ENCODE data around the gene MAT2B. TPM values are rescaled to one million over a fixed set of nuclear protein-coding genes. Genes with fewer than 3 reads are reported as not detected.

Gene MAT2B
- total RNA-seq, 1 experiment from 2014 or later: 72.5 TPM

- Histone ChIP-seq H3K4me3 (ENCODE audit: low read length) (no peak overlapping the region), H3K9me3 (ENCODE audit: low read length) (no peaks in the 10 kb centered on the region), H2AFZ (ENCODE audit: low read length) (no peak overlapping the region), H3K79me2 (ENCODE audit: low read length) (no peaks in the 10 kb centered on the region), H3K9ac (ENCODE audit: low read length) (no peak overlapping the region), H3K36me3 (ENCODE audit: insufficient read depth, low read length) (peaks cover 14% of the 10 kb centered on the region; the same call in 1 of the 2 replicates), H3K4me2 (ENCODE audit: low read depth, low read length, poor library complexity, severe bottlenecking) (no peak overlapping the region), H3K27ac (ENCODE audit: low read length) (no peak overlapping the region), H4K20me1 (ENCODE audit: insufficient read depth, low read depth, low read length) (no peaks in the 10 kb centered on the region), H3K4me1 (ENCODE audit: low read length) (no peaks in the 10 kb centered on the region), H3K27me3 (ENCODE audit: low read length) (no peaks in the 10 kb centered on the region), H3K9me2 (replicated peaks; ENCODE audit: insufficient read depth, low read length) (no peaks in the 10 kb centered on the region)
- no peak for DNase-seq
These were observed 9.1 kb upstream of the MAT2B start for GRCh38 chr5:163496286-163496685.

DNA sequence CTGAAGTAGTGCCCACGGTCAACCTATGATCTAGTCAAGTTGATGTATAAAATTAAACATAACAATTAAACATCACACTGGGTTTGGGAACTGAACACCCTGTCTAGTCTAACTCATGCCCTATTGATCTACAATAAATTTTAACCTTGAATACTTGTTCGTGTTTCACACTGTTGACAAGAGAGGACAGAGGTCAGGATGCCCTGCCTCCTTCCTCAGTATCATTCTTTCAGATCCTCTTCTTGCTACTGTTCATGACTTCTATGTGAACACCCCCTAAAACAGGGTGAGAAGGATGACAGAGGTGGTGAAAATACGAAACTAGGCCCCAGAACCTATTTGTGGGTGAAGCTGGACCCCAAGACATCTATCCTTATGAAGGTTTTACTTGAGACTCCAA, 8.1 kb upstream of the MAT2B start:
- DNase-seq: no peak
- no peaks in the 10 kb centered on the region for H3K79me2 ChIP-seq (ENCODE audit: low read length)
- H3K27ac ChIP-seq (ENCODE audit: low read length): no peak overlapping the region
- no peaks in the 10 kb centered on the region for H4K20me1 ChIP-seq (ENCODE audit: insufficient read depth, low read depth, low read length)
- H3K9me3 ChIP-seq (ENCODE audit: low read length): no peaks in the 10 kb centered on the region
- H2AFZ ChIP-seq (ENCODE audit: low read length): no peak overlapping the region; the same call in 1 of the 2 replicates
- H3K27me3 ChIP-seq (ENCODE audit: low read length): no peaks in the 10 kb centered on the region
- no peak overlapping the region for H3K9ac ChIP-seq (ENCODE audit: low read length)
- H3K9me2 ChIP-seq (replicated peaks; ENCODE audit: insufficient read depth, low read length): no peaks in the 10 kb centered on the region
- H3K4me3 ChIP-seq (ENCODE audit: low read length): no peak overlapping the region
- H3K4me2 ChIP-seq (ENCODE audit: low read depth, low read length, poor library complexity, severe bottlenecking): no peak overlapping the region
- no peaks in the 10 kb centered on the region for H3K4me1 ChIP-seq (ENCODE audit: low read length)
- peaks cover 7% of the 10 kb centered on the region; the same call in 1 of the 2 replicates for H3K36me3 ChIP-seq (ENCODE audit: insufficient read depth, low read length)

DNA sequence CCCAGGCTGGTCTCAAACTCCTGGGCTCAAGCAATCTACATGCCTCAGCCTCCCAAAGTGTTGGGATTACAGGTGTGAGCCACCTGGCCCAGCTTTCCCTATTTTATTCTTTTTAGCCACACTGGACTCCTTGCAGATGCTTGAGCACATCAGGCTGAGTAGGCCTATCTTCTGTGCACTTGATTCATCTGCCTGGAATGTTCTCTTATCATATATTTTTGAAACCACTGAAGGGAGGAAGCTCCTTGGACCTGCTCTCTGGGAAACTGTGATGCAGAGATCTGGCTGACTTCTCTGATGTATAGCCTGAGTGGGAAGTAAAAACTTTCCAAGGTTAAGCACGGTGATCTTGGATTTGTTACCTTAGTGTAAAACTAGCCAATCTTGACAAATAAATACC, 6.5 kb upstream of the MAT2B start:
- no peaks in the 10 kb centered on the region for H3K36me3 ChIP-seq (ENCODE audit: insufficient read depth, low read length)
- no peak for DNase-seq
- no peaks in the 10 kb centered on the region for H3K27me3 ChIP-seq (ENCODE audit: low read length)
- H4K20me1 ChIP-seq (ENCODE audit: insufficient read depth, low read depth, low read length): no peaks in the 10 kb centered on the region
- no peak overlapping the region for H3K4me3 ChIP-seq (ENCODE audit: low read length)
- no peak overlapping the region for H3K4me2 ChIP-seq (ENCODE audit: low read depth, low read length, poor library complexity, severe bottlenecking)
- peaks cover 9% of the 10 kb centered on the region for H3K79me2 ChIP-seq (ENCODE audit: low read length)
- peak overlapping the region; percentile 42; the same call in 1 of the 2 replicates for H2AFZ ChIP-seq (ENCODE audit: low read length)
- peaks cover 15% of the 10 kb centered on the region for H3K4me1 ChIP-seq (ENCODE audit: low read length)
- no peak overlapping the region for H3K27ac ChIP-seq (ENCODE audit: low read length)
- no peaks in the 10 kb centered on the region for H3K9me3 ChIP-seq (ENCODE audit: low read length)
- H3K9ac ChIP-seq (ENCODE audit: low read length): no peak overlapping the region
- no peaks in the 10 kb centered on the region for H3K9me2 ChIP-seq (replicated peaks; ENCODE audit: insufficient read depth, low read length)

- H3K4me3 ChIP-seq (ENCODE audit: low read length): peak overlapping the region; percentile 83
- H2AFZ ChIP-seq (ENCODE audit: low read length): peak overlapping the region; percentile 91
- H4K20me1 ChIP-seq (ENCODE audit: insufficient read depth, low read depth, low read length): peaks cover 8% of the 10 kb centered on the region
- no peaks in the 10 kb centered on the region for H3K9me3 ChIP-seq (ENCODE audit: low read length)
- peak overlapping the region; percentile 69 for H3K9ac ChIP-seq (ENCODE audit: low read length)
- H3K27ac ChIP-seq (ENCODE audit: low read length): peak overlapping the region; percentile 89; the same call in 1 of the 2 replicates
- H3K36me3 ChIP-seq (ENCODE audit: insufficient read depth, low read length): no peaks in the 10 kb centered on the region
- no peaks in the 10 kb centered on the region for H3K9me2 ChIP-seq (replicated peaks; ENCODE audit: insufficient read depth, low read length)
- H3K79me2 ChIP-seq (ENCODE audit: low read length): peaks cover 34% of the 10 kb centered on the region
- peak overlapping the region; percentile 92 for H3K4me2 ChIP-seq (ENCODE audit: low read depth, low read length, poor library complexity, severe bottlenecking)
- H3K27me3 ChIP-seq (ENCODE audit: low read length): no peaks in the 10 kb centered on the region
- H3K4me1 ChIP-seq (ENCODE audit: low read length): peaks cover 35% of the 10 kb centered on the region
- DNase-seq: no peak
These were observed 2.9 kb upstream of the MAT2B start for GRCh38 chr5:163502521-163502920.

DNA sequence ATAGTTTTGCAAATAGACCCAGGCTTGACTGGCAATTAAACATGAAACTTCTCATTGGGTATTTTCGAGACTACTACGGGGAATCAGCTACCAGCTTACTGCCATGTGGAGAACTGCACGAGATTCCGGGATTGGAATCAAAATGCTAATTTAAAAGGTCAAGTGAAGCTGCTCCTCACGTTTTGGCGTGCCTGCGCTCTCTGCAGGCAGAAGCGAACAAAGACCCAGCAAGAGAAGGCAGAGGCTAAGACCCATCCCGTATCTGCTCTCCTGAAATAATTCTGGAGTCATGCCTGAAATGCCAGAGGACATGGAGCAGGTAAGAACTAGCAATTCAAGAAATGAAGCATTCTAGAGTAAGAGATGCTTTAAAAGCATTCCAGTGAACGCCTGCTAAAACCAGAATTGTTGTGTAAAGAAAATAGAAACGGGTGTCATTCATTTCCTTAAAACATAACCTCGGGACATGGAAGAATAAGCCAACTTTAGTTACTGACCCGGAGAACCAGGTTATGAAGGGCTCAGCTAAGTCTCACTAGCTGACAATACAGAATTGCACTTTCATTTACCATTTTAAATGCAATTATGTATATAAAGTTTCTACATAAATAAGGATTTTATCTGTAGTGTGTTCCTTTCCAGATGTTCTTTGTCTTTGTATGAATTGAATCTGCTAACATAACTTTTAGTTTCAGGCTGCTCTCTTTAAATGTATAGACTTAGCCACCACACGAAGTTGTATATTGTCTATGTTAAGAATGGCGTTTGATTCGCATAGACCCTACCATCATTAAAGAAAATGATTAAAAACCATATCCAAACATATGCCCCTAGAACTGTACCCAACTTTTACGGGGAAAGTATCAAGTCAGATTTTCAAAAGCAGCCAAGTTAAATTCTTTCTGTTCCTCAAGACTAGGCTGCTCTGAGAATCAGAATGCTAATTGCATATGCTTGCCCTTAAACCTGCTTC, 2.0 kb upstream of the MAT2B start:
- Histone ChIP-seq H3K4me2 (ENCODE audit: low read depth, low read length, poor library complexity, severe bottlenecking) (peak overlapping the region; percentile 92), H3K27me3 (ENCODE audit: low read length) (no peaks in the 10 kb centered on the region), H3K9me2 (replicated peaks; ENCODE audit: insufficient read depth, low read length) (no peaks in the 10 kb centered on the region), H3K9ac (ENCODE audit: low read length) (peak overlapping the region; percentile 69), H2AFZ (ENCODE audit: low read length) (peak overlapping the region; percentile 91), H3K27ac (ENCODE audit: low read length) (peak overlapping the region; percentile 89), H3K79me2 (ENCODE audit: low read length) (peaks cover 42% of the 10 kb centered on the region), H3K4me1 (ENCODE audit: low read length) (peaks cover 44% of the 10 kb centered on the region), H4K20me1 (ENCODE audit: insufficient read depth, low read depth, low read length) (peaks cover 8% of the 10 kb centered on the region), H3K4me3 (ENCODE audit: low read length) (peak overlapping the region; percentile 83), H3K9me3 (ENCODE audit: low read length) (no peaks in the 10 kb centered on the region), H3K36me3 (ENCODE audit: insufficient read depth, low read length) (no peaks in the 10 kb centered on the region)
- DNase-seq: peak; percentile 79

- peak; percentile 78 for DNase-seq
- H3K36me3 ChIP-seq (ENCODE audit: insufficient read depth, low read length): no peaks in the 10 kb centered on the region
- H3K9me2 ChIP-seq (replicated peaks; ENCODE audit: insufficient read depth, low read length): no peaks in the 10 kb centered on the region
- peak overlapping the region; percentile 69 for H3K9ac ChIP-seq (ENCODE audit: low read length)
- peaks cover 51% of the 10 kb centered on the region for H3K79me2 ChIP-seq (ENCODE audit: low read length)
- no peaks in the 10 kb centered on the region for H3K27me3 ChIP-seq (ENCODE audit: low read length)
- H3K27ac ChIP-seq (ENCODE audit: low read length): peak overlapping the region; percentile 89
- H3K4me3 ChIP-seq (ENCODE audit: low read length): peak overlapping the region; percentile 83
- peaks cover 53% of the 10 kb centered on the region for H3K4me1 ChIP-seq (ENCODE audit: low read length)
- H3K4me2 ChIP-seq (ENCODE audit: low read depth, low read length, poor library complexity, severe bottlenecking): peak overlapping the region; percentile 92
- peaks cover 8% of the 10 kb centered on the region for H4K20me1 ChIP-seq (ENCODE audit: insufficient read depth, low read depth, low read length)
- no peaks in the 10 kb centered on the region for H3K9me3 ChIP-seq (ENCODE audit: low read length)
- H2AFZ ChIP-seq (ENCODE audit: low read length): peak overlapping the region; percentile 91
These were observed 1.1 kb upstream of the MAT2B start for GRCh38 chr5:163504079-163504931.

DNA sequence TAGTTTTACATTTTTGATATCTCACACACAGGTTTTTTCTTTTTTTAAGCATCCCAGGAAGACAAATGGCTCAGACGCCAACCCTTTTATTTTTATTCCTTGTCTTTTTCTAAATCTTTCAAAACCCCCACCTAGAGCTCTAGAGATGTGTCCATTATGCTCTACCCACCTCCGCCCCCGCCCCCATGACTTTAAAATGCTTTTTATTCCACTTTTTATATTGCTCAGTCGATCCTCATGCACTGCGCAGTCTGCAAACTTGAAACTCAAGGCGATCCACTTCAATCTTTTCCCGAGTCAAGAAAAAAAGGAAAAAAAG, 411 bp upstream of the MAT2B start:
- no peak for DNase-seq
- peak overlapping the region; percentile 83 for H3K4me3 ChIP-seq (ENCODE audit: low read length)
- H3K9me3 ChIP-seq (ENCODE audit: low read length): no peaks in the 10 kb centered on the region
- peaks cover 8% of the 10 kb centered on the region for H4K20me1 ChIP-seq (ENCODE audit: insufficient read depth, low read depth, low read length)
- peak overlapping the region; percentile 69 for H3K9ac ChIP-seq (ENCODE audit: low read length)
- H3K27ac ChIP-seq (ENCODE audit: low read length): peak overlapping the region; percentile 89
- H3K4me2 ChIP-seq (ENCODE audit: low read depth, low read length, poor library complexity, severe bottlenecking): peak overlapping the region; percentile 92
- H2AFZ ChIP-seq (ENCODE audit: low read length): no peak overlapping the region
- peaks cover 54% of the 10 kb centered on the region for H3K4me1 ChIP-seq (ENCODE audit: low read length)
- H3K36me3 ChIP-seq (ENCODE audit: insufficient read depth, low read length): no peaks in the 10 kb centered on the region
- H3K79me2 ChIP-seq (ENCODE audit: low read length): peaks cover 58% of the 10 kb centered on the region
- no peaks in the 10 kb centered on the region for H3K27me3 ChIP-seq (ENCODE audit: low read length)
- H3K9me2 ChIP-seq (replicated peaks; ENCODE audit: insufficient read depth, low read length): no peaks in the 10 kb centered on the region

- Histone ChIP-seq H3K36me3 (ENCODE audit: insufficient read depth, low read length) (peaks cover 4% of the 10 kb centered on the region; the same call in 1 of the 2 replicates), H3K27me3 (ENCODE audit: low read length) (no peaks in the 10 kb centered on the region), H3K4me2 (ENCODE audit: low read depth, low read length, poor library complexity, severe bottlenecking) (peak overlapping the region; percentile 86), H3K27ac (ENCODE audit: low read length) (peak overlapping the region; percentile 63), H2AFZ (ENCODE audit: low read length) (no peak overlapping the region), H3K79me2 (ENCODE audit: low read length) (peaks cover 69% of the 10 kb centered on the region), H3K9me2 (replicated peaks; ENCODE audit: insufficient read depth, low read length) (no peaks in the 10 kb centered on the region), H3K9ac (ENCODE audit: low read length) (peak overlapping the region; percentile 81), H4K20me1 (ENCODE audit: insufficient read depth, low read depth, low read length) (peaks cover 8% of the 10 kb centered on the region), H3K4me1 (ENCODE audit: low read length) (peaks cover 54% of the 10 kb centered on the region), H3K9me3 (ENCODE audit: low read length) (no peaks in the 10 kb centered on the region), H3K4me3 (ENCODE audit: low read length) (peak overlapping the region; percentile 83)
- DNase-seq: no peak
These were observed 657 bp downstream of the MAT2B start for GRCh38 chr5:163506095-163506457.

All from Karpas-422 (cell line).